NCI-H82 (cell line): ENCODE measurements around the gene ZNF143.

ENCODE experiments used
- DNase-seq: peaks from one replicate; lab custom pipeline; 2025; lab: John Stamatoyannopoulos, UW

ZNF143 gene

DNA sequence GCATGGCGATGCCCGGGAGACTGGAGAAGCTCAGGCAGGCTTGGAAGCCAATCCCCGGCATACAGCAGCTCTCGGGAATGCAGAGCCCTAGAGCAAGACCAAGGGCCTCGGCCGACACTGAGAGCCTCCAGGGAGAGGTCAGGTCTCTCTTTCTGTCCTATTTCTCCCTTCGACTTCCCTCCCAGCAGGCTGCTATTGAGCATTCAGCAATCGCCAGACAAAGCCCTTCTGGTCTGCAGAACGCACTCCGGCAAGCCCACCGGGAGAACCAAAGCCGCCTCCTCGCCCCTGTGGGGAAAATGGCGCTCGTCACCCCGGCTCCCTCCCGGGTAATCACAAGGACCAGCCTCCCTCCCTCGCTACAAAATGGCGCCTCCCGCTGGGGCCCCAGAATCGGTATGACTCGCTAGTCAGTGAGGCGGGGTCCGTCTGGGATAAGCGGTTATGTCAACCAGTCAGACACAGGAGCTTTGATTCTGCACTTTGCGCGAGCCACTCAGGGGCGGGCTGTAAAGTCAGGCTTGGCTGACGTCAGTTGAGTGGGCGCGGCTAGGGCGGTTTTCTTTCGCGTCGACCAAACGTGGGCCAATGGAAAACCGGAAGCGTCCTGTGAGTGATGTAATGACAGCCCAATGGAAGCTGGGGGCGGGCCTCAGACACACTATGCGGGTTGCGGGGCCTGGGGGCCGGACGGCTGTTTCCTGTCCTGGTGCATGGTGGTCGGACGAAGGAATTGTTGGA is at the start of gene ZNF143:
Gene ZNF143, plus strand, starts transcription at position 691 of the 741 bp plus-strand sequence. CDS start 10,297 bp downstream, outside the sequence.
- peak; percentile 100 for DNase-seq

GRCh38 chr11:9428706-9429105 is 32.1 kb upstream of the ZNF143 start:
- DNase-seq = no peak

- DNase-seq = no peak
Observed at GRCh38 chr11:9438611-9439010, 22.2 kb upstream of the ZNF143 start.

DNA sequence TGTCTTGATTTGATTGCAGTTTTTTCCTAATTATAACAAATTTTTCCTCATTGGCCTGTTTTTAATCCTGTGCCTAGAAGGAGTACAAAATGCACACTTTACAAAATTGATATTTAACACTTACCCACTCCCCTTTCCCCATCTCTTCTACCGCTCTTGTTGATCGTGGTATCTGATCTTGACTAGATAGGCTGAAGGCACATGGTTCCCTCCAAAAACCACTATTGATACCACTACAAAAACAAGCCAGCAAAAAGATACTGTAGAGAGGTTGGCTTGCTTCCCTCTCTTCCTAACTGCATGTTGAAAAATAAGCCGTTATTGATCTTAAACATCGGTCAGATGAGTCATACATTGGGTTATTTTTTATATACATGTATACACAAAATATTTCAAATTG is 14.6 kb upstream of the ZNF143 start:
- DNase-seq = no peak

GRCh38 chr11:9448576-9449352 is 12.0 kb upstream of the ZNF143 start:
- no peak for DNase-seq

DNA sequence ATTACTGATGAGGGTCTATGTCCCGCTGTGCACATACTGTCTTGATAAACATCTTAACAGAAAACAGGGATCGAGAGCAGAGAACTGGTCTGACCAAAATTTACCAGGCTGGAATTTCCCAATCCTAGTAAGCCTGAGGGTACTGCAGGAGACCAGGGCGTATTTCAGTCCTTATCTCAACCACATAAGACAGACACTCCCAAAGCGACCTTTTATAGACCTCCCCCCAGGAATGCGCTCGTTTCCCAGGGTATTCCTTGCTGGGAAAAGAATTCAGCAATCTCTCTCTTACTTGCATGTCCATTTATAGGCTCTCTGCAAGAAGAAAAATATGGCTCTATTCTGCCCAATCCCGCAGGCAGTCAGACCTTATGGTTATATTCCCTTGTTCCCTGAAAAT is 8.8 kb upstream of the ZNF143 start:
- peak; percentile 24 for DNase-seq

GRCh38 chr11:9455722-9456121 is 5.1 kb upstream of the ZNF143 start:
- no peak for DNase-seq

DNA sequence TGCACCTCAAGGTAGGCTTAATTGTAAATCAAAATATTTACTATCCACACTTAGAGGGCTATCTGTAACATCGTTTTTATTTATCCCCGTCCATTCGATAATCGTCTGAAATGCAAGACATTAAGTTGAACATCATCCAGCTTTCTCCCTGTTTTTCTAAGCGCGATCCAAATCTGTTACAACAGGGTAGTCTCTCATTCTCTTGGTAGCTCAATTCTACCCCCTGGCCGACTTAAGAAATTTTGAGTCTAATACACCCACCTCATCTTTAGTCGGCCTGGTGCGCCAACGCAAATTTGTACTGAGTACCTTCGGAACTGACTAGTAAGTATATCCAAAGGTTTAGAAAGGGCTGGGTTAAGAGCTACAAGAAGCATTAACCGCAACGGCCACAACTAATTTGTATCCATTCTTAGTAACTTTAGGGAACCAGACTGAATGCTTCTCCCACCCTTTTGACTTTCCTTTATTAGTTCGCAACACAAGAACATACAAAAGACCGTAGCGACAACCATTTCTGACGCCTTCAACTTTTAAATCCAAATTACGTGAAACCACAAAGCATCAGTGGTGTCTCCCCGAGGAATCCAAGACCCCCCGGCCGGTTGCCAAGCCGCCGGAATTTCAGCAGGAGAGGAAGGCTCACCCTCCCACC is 1.0 kb upstream of the ZNF143 start:
- peak; percentile 81 for DNase-seq

- DNase-seq = peak; percentile 92
Observed at GRCh38 chr11:9461063-9461759, 399 bp downstream of the ZNF143 start.

- peak; percentile 13 for DNase-seq
Observed at GRCh38 chr11:9461760-9462134, 935 bp downstream of the ZNF143 start.

GRCh38 chr11:9462172-9462799 is 1.5 kb downstream of the ZNF143 start:
- no peak for DNase-seq

DNA sequence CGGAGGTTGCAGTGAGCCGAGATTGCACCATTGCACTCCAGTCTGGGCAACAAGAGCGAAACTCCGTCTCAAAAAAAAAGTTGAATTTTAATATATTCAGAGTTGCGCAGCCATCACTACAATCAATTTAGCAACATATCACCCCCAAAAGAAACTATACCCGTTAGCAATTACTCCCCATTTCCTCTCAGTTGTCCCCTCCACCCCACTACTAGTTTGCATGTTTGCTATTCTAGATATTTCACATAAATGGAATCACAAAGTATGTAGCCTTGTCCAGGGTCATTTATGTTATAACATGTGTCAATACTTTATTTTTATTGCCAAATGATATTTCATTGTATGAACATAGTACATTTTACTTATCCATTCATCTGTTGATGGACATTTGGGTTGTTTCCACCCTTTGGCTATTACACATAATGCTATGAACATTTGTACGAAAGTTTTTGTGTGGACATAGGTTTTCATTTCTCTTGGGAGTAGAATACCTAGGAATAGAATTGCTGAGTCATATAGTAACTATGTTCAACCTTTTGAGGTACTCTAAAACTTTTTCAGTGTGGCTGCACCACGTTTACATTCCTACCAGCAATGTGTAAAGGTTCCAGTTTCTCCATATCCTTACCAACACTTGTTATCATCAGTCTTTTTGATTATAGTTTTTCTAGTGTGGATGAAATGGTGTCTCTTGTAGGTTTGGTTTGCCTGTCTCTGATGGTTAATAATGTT is 2.2 kb downstream of the ZNF143 start:
- no peak for DNase-seq

- no peak for DNase-seq
Observed at GRCh38 chr11:9470765-9471164, 10.0 kb downstream of the ZNF143 start.

DNA sequence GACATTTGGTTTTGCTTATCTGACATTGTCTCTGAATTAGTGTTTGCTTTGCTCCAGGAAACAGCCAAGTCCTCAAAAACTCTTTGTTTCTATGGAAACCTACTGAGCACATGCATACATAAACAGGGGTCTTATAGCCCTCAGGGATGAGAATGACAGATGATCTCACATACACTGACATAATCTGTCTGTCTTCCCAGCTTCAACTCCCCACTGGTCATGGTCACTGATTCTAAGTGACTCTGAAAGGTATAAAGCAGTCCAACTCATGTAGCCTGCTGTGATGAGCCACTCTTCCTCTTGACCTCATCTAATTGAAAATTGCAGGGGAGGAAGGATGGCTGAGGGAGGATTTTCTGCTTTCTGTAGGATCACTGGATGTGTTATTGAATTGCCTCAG is 12.6 kb downstream of the ZNF143 start:
- no peak for DNase-seq

GRCh38 chr11:9479899-9480298 is 19.1 kb downstream of the ZNF143 start:
- DNase-seq = no peak

DNA sequence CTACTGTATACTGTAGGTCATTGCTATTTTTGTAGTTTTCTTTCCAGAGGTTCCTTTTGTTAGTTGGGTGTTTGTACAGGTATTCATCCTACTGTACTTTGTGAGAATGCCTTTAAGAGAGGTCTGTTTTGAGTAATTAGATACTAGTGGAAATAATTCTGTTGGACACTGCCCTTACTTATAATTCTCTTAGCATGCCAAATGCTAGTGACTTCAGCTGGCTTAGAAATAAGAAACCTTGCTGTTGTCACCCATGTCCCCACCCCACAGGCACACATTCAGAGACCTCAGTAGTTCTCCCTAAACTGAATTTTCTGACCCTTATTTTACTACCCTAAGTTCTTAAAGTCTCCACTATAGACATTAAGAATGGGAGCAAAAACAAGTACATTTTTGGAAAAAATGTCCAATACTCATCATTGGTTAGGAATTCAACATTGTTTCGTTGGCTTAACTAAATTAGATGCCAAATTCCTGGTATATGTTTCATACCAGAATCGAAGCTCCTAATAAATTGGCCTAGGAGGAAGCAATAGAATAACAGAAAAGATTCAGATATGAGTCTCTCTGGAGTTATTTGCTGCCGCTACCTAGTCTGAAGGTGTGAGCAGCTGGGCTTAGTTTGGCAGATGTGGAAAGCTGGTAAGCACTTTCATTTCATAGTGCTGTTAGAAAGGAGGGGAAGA is 28.4 kb downstream of the ZNF143 start:
- no peak for DNase-seq

- DNase-seq = no peak
Observed at GRCh38 chr11:9490376-9490775, 29.6 kb downstream of the ZNF143 start.

DNA sequence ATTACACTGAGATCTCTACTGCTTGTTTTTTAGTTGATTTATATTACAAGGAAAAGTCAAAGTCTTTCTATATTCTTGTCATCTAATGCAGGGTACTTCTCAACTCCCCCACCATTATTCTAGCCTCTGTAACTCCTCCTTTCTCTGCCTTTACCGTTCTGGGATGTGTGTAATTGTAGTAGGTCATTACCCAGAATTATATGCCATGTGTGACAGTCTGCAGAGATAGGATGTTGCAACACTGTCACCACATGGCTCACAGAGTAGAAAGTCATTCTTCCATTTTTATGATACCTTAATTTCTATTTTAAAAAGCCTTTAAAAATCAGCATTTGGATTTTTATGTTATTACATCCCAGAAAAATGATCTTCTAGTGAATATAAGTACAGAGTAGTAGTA is 32.7 kb downstream of the ZNF143 start:
- no peak for DNase-seq

- no peak for DNase-seq
Observed at GRCh38 chr11:9494316-9494715, 33.5 kb downstream of the ZNF143 start.

DNA sequence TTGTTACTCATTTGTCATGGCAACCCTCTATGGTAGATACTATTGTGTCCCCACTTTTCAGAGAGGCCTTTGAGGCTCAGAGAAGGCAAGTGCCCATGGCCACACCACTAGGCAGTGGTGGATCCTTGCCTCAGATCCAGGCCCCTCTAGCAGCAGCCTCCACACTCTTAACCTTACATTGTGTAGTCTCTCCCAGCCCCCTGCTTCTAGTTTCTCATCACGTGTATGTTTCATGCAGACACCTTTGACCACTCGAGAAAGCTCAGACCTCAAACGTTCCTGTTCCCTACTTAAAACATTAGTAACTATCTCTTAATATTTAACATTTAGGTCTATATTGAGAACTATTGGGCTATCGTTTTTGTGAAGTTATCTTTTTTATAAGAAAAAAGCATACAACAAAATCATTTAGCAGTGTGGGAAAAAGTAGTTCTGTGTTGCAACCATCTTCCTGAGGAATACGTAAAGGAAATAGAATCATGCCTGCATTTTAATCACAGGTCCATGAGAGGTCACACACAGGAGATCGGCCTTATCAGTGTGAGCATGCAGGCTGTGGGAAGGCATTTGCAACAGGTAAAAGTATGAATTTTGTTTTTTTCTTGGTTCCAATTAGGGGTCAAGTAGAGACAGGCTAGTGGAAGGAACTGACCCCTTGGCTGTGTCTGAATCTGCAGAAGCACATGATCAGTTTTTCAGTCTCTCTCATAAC is 35.1 kb downstream of the ZNF143 start:
- no peak for DNase-seq
